Ishikawa (cell line): ENCODE data around the gene ATP9A.

ENCODE experiments used
- CEBPB ChIP-seq: IDR thresholded peaks from 2 replicates; pipeline ENCODE4 v1.6.1; 2012
- CREB1 ChIP-seq: IDR thresholded peaks from 2 replicates; pipeline ENCODE4 v1.6.1; 2012; ENCODE audit warnings: low read depth
- EGR1 ChIP-seq: IDR thresholded peaks from 2 replicates; pipeline ENCODE4 v1.6.1; 2012
- EP300 ChIP-seq: IDR thresholded peaks from 2 replicates; pipeline ENCODE4 v1.6.1; 2012; ENCODE audit warnings: borderline replicate concordance
- FOXM1 ChIP-seq: IDR thresholded peaks from 2 replicates; pipeline ENCODE4 v1.6.1; 2012; ENCODE audit warnings: low read depth, borderline replicate concordance
- MAX ChIP-seq: IDR thresholded peaks from 2 replicates; pipeline ENCODE4 v1.6.1; 2012
- NFIC ChIP-seq: IDR thresholded peaks from 2 replicates; pipeline ENCODE4 v1.6.1; 2012
- RAD21 ChIP-seq: IDR thresholded peaks from 2 replicates; pipeline ENCODE4 v1.6.1; 2012; ENCODE audit warnings: low read depth
- REST ChIP-seq: IDR thresholded peaks from 2 replicates; pipeline ENCODE4 v1.6.1; 2012; ENCODE audit warnings: low read depth, mild to moderate bottlenecking
- TAF1 ChIP-seq: IDR thresholded peaks from 2 replicates; pipeline ENCODE4 v1.6.1; 2012; ENCODE audit warnings: low read depth, mild to moderate bottlenecking
- TCF12 ChIP-seq: IDR thresholded peaks from 2 replicates; pipeline ENCODE4 v1.6.1; 2012; ENCODE audit warnings: low read depth
- TEAD4 ChIP-seq: IDR thresholded peaks from 2 replicates; pipeline ENCODE4 v1.6.1; 2012
- USF1 ChIP-seq: IDR thresholded peaks from 2 replicates; pipeline ENCODE4 v1.6.1; 2012
- YY1 ChIP-seq: IDR thresholded peaks from 2 replicates; pipeline ENCODE4 v1.6.1; 2012; ENCODE audit warnings: low read depth
- ZBTB7A ChIP-seq: IDR thresholded peaks from 2 replicates; pipeline ENCODE4 v1.6.1; 2012; ENCODE audit warnings: low read depth

The ATP9A gene

GRCh38 chr20:51560042-51560441 is 208.1 kb downstream of the ATP9A start:
- TF ChIP-seq REST (no peak), YY1 (no peak), CEBPB (no peak), ZBTB7A (no peak), USF1 (no peak), EGR1 (no peak), EP300 (no peak), MAX (no peak), FOXM1 (no peak), TEAD4 (no peak), TCF12 (no peak), TAF1 (no peak), CREB1 (no peak), RAD21 (no peak), NFIC (no peak)

- TF ChIP-seq EGR1 (no peak), RAD21 (no peak), USF1 (no peak), YY1 (no peak)
Measured at GRCh38 chr20:51554538-51555165, 213.5 kb downstream of the ATP9A start.

GRCh38 chr20:51553897-51554486 is 214.2 kb downstream of the ATP9A start:
- TF ChIP-seq ZBTB7A, result no peak
- TF ChIP-seq USF1, result no peak
- TF ChIP-seq FOXM1, result no peak
- TF ChIP-seq EP300, result no peak
- no peak for TF ChIP-seq REST
- no peak for TF ChIP-seq YY1
- TF ChIP-seq TCF12, result no peak
- TF ChIP-seq TEAD4, result no peak
- no peak for TF ChIP-seq MAX
- TF ChIP-seq CEBPB, result no peak
- no peak for TF ChIP-seq RAD21
- no peak for TF ChIP-seq NFIC

- TF ChIP-seq RAD21 (no peak), TCF12 (no peak), FOXM1 (no peak), REST (no peak), ZBTB7A (no peak), USF1 (no peak), TEAD4 (no peak), EP300 (no peak), EGR1 (no peak), TAF1 (no peak), YY1 (no peak), NFIC (no peak), CEBPB (no peak), CREB1 (no peak), MAX (no peak)
Measured at GRCh38 chr20:51551186-51551585, 217.0 kb downstream of the ATP9A start.
